ENCODE data around the gene FRAS1.

Gene FRAS1

DNA sequence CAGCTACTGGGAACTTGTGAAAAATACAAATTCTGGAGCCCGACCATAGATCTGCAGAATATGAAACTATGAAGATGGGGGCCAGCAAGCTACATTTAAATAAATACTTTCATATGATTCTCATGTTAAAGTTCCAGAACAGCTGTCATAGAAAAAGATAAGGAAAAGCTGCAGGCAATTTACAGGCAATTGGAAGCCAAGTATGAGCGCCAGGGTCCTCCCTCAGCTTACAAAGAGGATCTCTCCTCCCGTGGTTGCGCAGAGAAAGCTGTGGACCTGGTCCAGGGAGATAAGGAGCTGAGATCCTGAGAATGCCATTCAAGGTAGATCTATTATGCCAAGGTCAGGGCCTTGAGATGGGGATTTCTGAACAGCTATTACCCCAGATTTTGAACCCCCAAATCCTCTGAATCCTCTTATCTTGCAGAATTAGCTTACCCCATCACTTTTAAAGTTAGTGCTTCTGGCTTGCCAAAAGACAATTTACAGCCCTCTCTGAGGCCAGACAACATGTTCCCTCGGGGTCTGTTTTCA, 25.6 kb upstream of the FRAS1 start:
- Histone ChIP-seq H3K27me3 (ENCODE audit: control insufficient read depth in 1 of 2, insufficient read depth in 2 of 2, low read length in 2 of 2) (no peaks in the 10 kb centered on the region), H3K9me3 (ENCODE audit: control insufficient read depth in 2 of 2, low read length in 2 of 2) (no peaks in the 10 kb centered on the region), H3K4me1 (ENCODE audit: control insufficient read depth, insufficient read depth, low read length) (no peaks in the 10 kb centered on the region), H3K4me3 (ENCODE audit: low read length in 2 of 2) (no peak overlapping the region), H3K27ac (ENCODE audit: low read length) (no peak overlapping the region), H3K36me3 (ENCODE audit: control insufficient read depth in 2 of 2, insufficient read depth in 2 of 2, low read length in 2 of 2) (no peaks in the 10 kb centered on the region), H3K9ac (ENCODE audit: low read length in 2 of 2) (no peak overlapping the region)

GRCh38 chr4:78032446-78032845, 24.7 kb upstream of the FRAS1 start:
- Histone ChIP-seq H3K27ac (ENCODE audit: low read length) (no peak overlapping the region), H3K27me3 (ENCODE audit: control insufficient read depth in 1 of 2, insufficient read depth in 2 of 2, low read length in 2 of 2) (no peaks in the 10 kb centered on the region), H3K4me3 (ENCODE audit: low read length in 2 of 2) (no peak overlapping the region), H3K36me3 (ENCODE audit: control insufficient read depth in 2 of 2, insufficient read depth in 2 of 2, low read length in 2 of 2) (no peaks in the 10 kb centered on the region), H3K9ac (ENCODE audit: low read length in 2 of 2) (no peak overlapping the region), H3K4me1 (ENCODE audit: control insufficient read depth, insufficient read depth, low read length) (no peaks in the 10 kb centered on the region), H3K9me3 (ENCODE audit: control insufficient read depth in 2 of 2, low read length in 2 of 2) (no peaks in the 10 kb centered on the region)

GRCh38 chr4:78032929-78033328, 24.2 kb upstream of the FRAS1 start:
- Histone ChIP-seq H3K4me3 (ENCODE audit: low read length in 2 of 2) (no peak overlapping the region), H3K9ac (ENCODE audit: low read length in 2 of 2) (no peak overlapping the region), H3K9me3 (ENCODE audit: control insufficient read depth in 2 of 2, low read length in 2 of 2) (no peaks in the 10 kb centered on the region), H3K27me3 (ENCODE audit: control insufficient read depth in 1 of 2, insufficient read depth in 2 of 2, low read length in 2 of 2) (no peaks in the 10 kb centered on the region), H3K27ac (ENCODE audit: low read length) (no peak overlapping the region), H3K4me1 (ENCODE audit: control insufficient read depth, insufficient read depth, low read length) (no peaks in the 10 kb centered on the region), H3K36me3 (ENCODE audit: control insufficient read depth in 2 of 2, insufficient read depth in 2 of 2, low read length in 2 of 2) (no peaks in the 10 kb centered on the region)

DNA sequence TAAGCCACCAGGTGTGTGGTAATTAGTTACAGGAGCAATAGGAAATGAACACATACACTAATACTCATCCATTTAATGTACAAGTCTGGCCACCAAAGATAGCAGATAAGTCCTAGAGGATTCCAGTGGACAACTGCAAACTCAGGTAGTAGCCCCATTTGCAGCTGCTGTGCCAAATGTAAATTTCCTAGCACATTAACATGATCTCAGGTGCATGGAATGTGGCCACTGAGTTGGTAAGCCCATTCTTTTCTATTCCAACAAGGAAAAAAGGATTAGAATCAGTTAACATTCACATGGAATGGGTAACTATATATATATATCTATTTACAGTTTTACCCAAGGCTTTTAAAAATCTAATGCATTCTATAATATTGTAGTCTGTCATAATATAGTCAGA, 23.3 kb upstream of the FRAS1 start:
- Histone ChIP-seq H3K27ac (ENCODE audit: low read length) (no peak overlapping the region), H3K4me1 (ENCODE audit: control insufficient read depth, insufficient read depth, low read length) (no peaks in the 10 kb centered on the region), H3K9me3 (ENCODE audit: control insufficient read depth in 2 of 2, low read length in 2 of 2) (no peaks in the 10 kb centered on the region), H3K9ac (ENCODE audit: low read length in 2 of 2) (no peak overlapping the region), H3K27me3 (ENCODE audit: control insufficient read depth in 1 of 2, insufficient read depth in 2 of 2, low read length in 2 of 2) (no peaks in the 10 kb centered on the region), H3K4me3 (ENCODE audit: low read length in 2 of 2) (no peak overlapping the region), H3K36me3 (ENCODE audit: control insufficient read depth in 2 of 2, insufficient read depth in 2 of 2, low read length in 2 of 2) (no peaks in the 10 kb centered on the region)

- Histone ChIP-seq H3K4me1 (ENCODE audit: control insufficient read depth, insufficient read depth, low read length) (no peaks in the 10 kb centered on the region), H3K27ac (ENCODE audit: low read length) (no peak overlapping the region), H3K36me3 (ENCODE audit: control insufficient read depth in 2 of 2, insufficient read depth in 2 of 2, low read length in 2 of 2) (no peaks in the 10 kb centered on the region), H3K9me3 (ENCODE audit: control insufficient read depth in 2 of 2, low read length in 2 of 2) (no peaks in the 10 kb centered on the region), H3K27me3 (ENCODE audit: control insufficient read depth in 1 of 2, insufficient read depth in 2 of 2, low read length in 2 of 2) (no peaks in the 10 kb centered on the region), H3K9ac (ENCODE audit: low read length in 2 of 2) (no peak overlapping the region), H3K4me3 (ENCODE audit: low read length in 2 of 2) (no peak overlapping the region)
These were observed 18.4 kb upstream of the FRAS1 start for GRCh38 chr4:78038704-78039103.

DNA sequence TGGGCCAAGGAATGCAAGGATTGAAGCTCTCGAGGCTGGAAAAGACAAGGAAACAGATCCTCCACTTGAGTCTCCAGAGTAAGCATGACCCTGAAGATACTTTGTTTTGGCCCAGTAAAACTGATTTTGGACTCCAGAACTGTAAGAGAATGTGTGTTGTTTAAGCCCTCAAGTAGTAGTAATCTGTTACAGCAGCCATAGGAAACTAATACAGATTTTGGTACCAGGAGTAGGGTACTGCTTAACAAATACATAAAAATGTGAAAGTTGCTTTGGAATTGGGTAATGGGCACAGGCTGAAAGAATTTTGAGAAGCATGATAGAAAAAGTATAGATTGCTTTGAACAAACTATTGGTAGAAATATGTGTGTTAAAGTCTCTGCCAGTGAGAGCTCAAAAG, 17.4 kb upstream of the FRAS1 start:
- H3K36me3 ChIP-seq (ENCODE audit: control insufficient read depth in 2 of 2, insufficient read depth in 2 of 2, low read length in 2 of 2): no peaks in the 10 kb centered on the region
- no peaks in the 10 kb centered on the region for H3K9me3 ChIP-seq (ENCODE audit: control insufficient read depth in 2 of 2, low read length in 2 of 2)
- H3K27me3 ChIP-seq (ENCODE audit: control insufficient read depth in 1 of 2, insufficient read depth in 2 of 2, low read length in 2 of 2): no peaks in the 10 kb centered on the region
- no peak overlapping the region for H3K27ac ChIP-seq (ENCODE audit: low read length)
- H3K4me3 ChIP-seq (ENCODE audit: low read length in 2 of 2): no peak overlapping the region
- no peak overlapping the region for H3K9ac ChIP-seq (ENCODE audit: low read length in 2 of 2)
- no peaks in the 10 kb centered on the region for H3K4me1 ChIP-seq (ENCODE audit: control insufficient read depth, insufficient read depth, low read length)

DNA sequence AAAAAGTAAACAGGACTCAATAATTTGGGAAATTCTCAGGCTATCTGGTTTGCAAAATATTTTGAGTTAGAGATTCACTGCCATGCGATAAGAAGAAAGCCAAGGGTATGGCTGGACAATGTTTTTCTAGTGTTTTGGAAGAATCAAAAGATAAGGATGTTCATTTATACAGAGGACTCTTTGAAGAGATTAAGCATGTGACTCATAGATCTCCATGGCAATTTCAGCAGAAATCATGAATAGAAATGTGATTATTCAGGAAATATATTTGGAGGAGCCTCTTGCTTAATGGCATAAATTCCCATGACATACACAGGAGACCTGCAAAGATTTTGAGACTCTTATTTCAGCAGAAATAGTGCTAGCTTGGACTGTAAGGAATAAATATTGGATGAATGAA, 16.7 kb upstream of the FRAS1 start:
- H3K4me1 ChIP-seq (ENCODE audit: control insufficient read depth, insufficient read depth, low read length): no peaks in the 10 kb centered on the region
- H3K27me3 ChIP-seq (ENCODE audit: control insufficient read depth in 1 of 2, insufficient read depth in 2 of 2, low read length in 2 of 2): no peaks in the 10 kb centered on the region
- no peak overlapping the region for H3K9ac ChIP-seq (ENCODE audit: low read length in 2 of 2)
- H3K36me3 ChIP-seq (ENCODE audit: control insufficient read depth in 2 of 2, insufficient read depth in 2 of 2, low read length in 2 of 2): no peaks in the 10 kb centered on the region
- H3K27ac ChIP-seq (ENCODE audit: low read length): no peak overlapping the region
- H3K9me3 ChIP-seq (ENCODE audit: control insufficient read depth in 2 of 2, low read length in 2 of 2): no peaks in the 10 kb centered on the region
- H3K4me3 ChIP-seq (ENCODE audit: low read length in 2 of 2): no peak overlapping the region

- Histone ChIP-seq H3K4me1 (ENCODE audit: control insufficient read depth, insufficient read depth, low read length) (no peaks in the 10 kb centered on the region), H3K27me3 (ENCODE audit: control insufficient read depth in 1 of 2, insufficient read depth in 2 of 2, low read length in 2 of 2) (no peaks in the 10 kb centered on the region), H3K9me3 (ENCODE audit: control insufficient read depth in 2 of 2, low read length in 2 of 2) (no peaks in the 10 kb centered on the region), H3K27ac (ENCODE audit: low read length) (no peak overlapping the region), H3K36me3 (ENCODE audit: control insufficient read depth in 2 of 2, insufficient read depth in 2 of 2, low read length in 2 of 2) (no peaks in the 10 kb centered on the region), H3K9ac (ENCODE audit: low read length in 2 of 2) (no peak overlapping the region), H3K4me3 (ENCODE audit: low read length in 2 of 2) (no peak overlapping the region)
These were observed 9.8 kb upstream of the FRAS1 start for GRCh38 chr4:78047366-78047765.

- H3K27ac ChIP-seq (ENCODE audit: low read length): no peak overlapping the region
- H3K4me1 ChIP-seq (ENCODE audit: control insufficient read depth, insufficient read depth, low read length): peaks cover 22% of the 10 kb centered on the region
- no peaks in the 10 kb centered on the region for H3K9me3 ChIP-seq (ENCODE audit: control insufficient read depth in 2 of 2, low read length in 2 of 2)
- H3K9ac ChIP-seq (ENCODE audit: low read length in 2 of 2): peak overlapping the region; percentile 36 to 46
- H3K36me3 ChIP-seq (ENCODE audit: control insufficient read depth in 2 of 2, insufficient read depth in 2 of 2, low read length in 2 of 2): no peaks in the 10 kb centered on the region
- no peaks in the 10 kb centered on the region for H3K27me3 ChIP-seq (ENCODE audit: control insufficient read depth in 1 of 2, insufficient read depth in 2 of 2, low read length in 2 of 2)
- H3K4me3 ChIP-seq (ENCODE audit: low read length in 2 of 2): peak overlapping the region; percentile 83 to 90
These were observed 626 bp upstream of the FRAS1 start for GRCh38 chr4:78056265-78057129.

DNA sequence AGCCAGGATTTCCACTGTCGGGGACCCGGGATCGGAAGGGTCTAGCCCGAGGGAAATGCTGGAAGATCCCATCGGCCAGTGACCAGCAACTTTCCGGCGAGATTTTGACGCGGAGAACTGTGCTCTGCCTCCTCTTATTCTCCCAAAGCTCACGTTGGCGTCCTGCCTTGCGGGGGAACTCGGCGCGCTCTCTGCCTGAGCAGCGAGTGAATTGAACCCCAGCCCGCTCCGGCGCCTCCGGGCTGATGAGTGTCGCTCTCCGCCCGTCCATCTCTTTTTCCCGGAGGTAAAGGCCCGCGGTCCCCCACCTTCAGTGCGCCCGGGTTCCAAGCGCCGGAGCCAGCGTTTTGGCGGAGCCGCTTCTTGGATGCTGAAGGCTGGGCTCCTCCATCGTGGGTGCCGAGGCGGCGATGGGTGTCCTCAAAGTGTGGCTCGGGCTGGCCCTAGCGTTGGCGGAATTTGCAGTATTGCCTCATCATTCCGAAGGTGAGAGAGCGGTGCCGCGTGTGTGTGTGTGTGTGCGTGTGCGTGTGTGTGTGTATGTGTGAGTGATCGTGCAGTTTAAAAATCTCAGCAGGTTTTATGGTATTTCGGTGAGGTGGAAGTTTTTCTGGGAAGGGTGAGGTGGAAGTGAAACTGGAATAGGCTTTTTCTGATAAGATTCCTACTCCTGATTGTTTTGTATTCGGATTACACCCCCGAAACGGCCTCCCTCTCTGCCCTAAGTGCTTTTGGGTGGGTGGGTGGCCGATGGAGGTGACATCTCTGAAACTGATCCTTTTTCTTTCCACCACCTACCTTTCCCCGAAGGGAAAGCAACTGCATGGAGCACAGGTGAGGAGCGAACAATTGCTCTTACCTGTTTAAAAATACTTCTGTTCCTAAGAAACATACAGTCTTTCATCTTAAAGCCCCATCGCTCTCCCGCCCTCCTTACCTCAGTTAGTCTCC, 752 bp downstream of the FRAS1 start:
- Histone ChIP-seq H3K4me3 (ENCODE audit: low read length in 2 of 2) (peak overlapping the region; percentile 83 to 90), H3K27ac (ENCODE audit: low read length) (no peak overlapping the region), H3K36me3 (ENCODE audit: control insufficient read depth in 2 of 2, insufficient read depth in 2 of 2, low read length in 2 of 2) (no peaks in the 10 kb centered on the region), H3K9ac (ENCODE audit: low read length in 2 of 2) (peak overlapping the region; percentile 60 to 73), H3K27me3 (ENCODE audit: control insufficient read depth in 1 of 2, insufficient read depth in 2 of 2, low read length in 2 of 2) (no peaks in the 10 kb centered on the region), H3K9me3 (ENCODE audit: control insufficient read depth in 2 of 2, low read length in 2 of 2) (no peaks in the 10 kb centered on the region), H3K4me1 (ENCODE audit: control insufficient read depth, insufficient read depth, low read length) (peaks cover 22% of the 10 kb centered on the region)

Measured in stomach smooth muscle (tissue), 2 donors.